BLaER1 (cell line): ENCODE results near the gene DSCAML1.

Experiments
- H3K27ac ChIP-seq: shearing (Covaris generic); formaldehyde crosslinking; 2 replicates; pipeline ENCODE4 v1.8.1; 2022
- H3K27me3 ChIP-seq: shearing (Covaris generic); formaldehyde crosslinking; 2 replicates; pipeline ENCODE4 v1.8.1; 2022
- H3K36me3 ChIP-seq: shearing (Covaris generic); formaldehyde crosslinking; 2 replicates; pipeline ENCODE4 v1.8.1; 2022
- H3K4me1 ChIP-seq: shearing (Covaris generic); formaldehyde crosslinking; 2 replicates; pipeline ENCODE4 v1.8.1; 2022
- H3K4me2 ChIP-seq: shearing (Covaris generic); formaldehyde crosslinking; 2 replicates; pipeline ENCODE4 v1.8.1; 2022
- H3K4me3 ChIP-seq: shearing (Covaris generic); formaldehyde crosslinking; 2 replicates; pipeline ENCODE4 v1.8.1; 2022
- H3K9ac ChIP-seq: shearing (Covaris generic); formaldehyde crosslinking; 2 replicates; pipeline ENCODE4 v1.8.1; 2022
- H3K9me3 ChIP-seq: shearing (Covaris generic); formaldehyde crosslinking; 2 replicates; pipeline ENCODE4 v1.8.1; 2022
- H4K20me1 ChIP-seq: shearing (Covaris generic); formaldehyde crosslinking; 2 replicates; pipeline ENCODE4 v1.8.1; 2022
- Cebpa-rat ChIP-seq: shearing (Covaris generic); IDR thresholded peaks from 2 replicates; pipeline ENCODE4 v1.8.1; 2022

Gene DSCAML1

GRCh38 chr11:117612177-117612576, 184.8 kb downstream of the DSCAML1 start:
- no peaks in the 10 kb centered on the region for H3K9me3 ChIP-seq
- H4K20me1 ChIP-seq = no peaks in the 10 kb centered on the region
- no peak overlapping the region for H3K27ac ChIP-seq
- no peak for TF ChIP-seq Cebpa-rat
- no peaks in the 10 kb centered on the region for H3K27me3 ChIP-seq
- H3K4me1 ChIP-seq = 0 out of 2 replicates have a peak, but pooled peaks cover 4% of the 10 kb centered on the region
- no peak overlapping the region for H3K4me2 ChIP-seq
- no peak overlapping the region for H3K9ac ChIP-seq
- no peak overlapping the region for H3K4me3 ChIP-seq
- no peaks in the 10 kb centered on the region for H3K36me3 ChIP-seq

GRCh38 chr11:117610901-117611300, 186.1 kb downstream of the DSCAML1 start:
- H3K4me2 ChIP-seq = no peak overlapping the region
- H3K27ac ChIP-seq = no peak overlapping the region
- H3K9ac ChIP-seq = no peak overlapping the region
- no peak overlapping the region for H3K4me3 ChIP-seq
- H3K9me3 ChIP-seq = no peaks in the 10 kb centered on the region
- H3K4me1 ChIP-seq = peaks cover 12% of the 10 kb centered on the region
- H4K20me1 ChIP-seq = no peaks in the 10 kb centered on the region
- no peaks in the 10 kb centered on the region for H3K27me3 ChIP-seq
- no peaks in the 10 kb centered on the region for H3K36me3 ChIP-seq
- TF ChIP-seq Cebpa-rat = no peak

GRCh38 chr11:117610045-117610444, 187.0 kb downstream of the DSCAML1 start:
- Histone ChIP-seq H3K4me1 (peaks cover 13% of the 10 kb centered on the region), H3K36me3 (no peaks in the 10 kb centered on the region), H3K4me3 (no peak overlapping the region), H3K4me2 (no peak overlapping the region), H4K20me1 (no peaks in the 10 kb centered on the region), H3K9ac (no peak overlapping the region), H3K9me3 (no peaks in the 10 kb centered on the region), H3K27ac (no peak overlapping the region), H3K27me3 (no peaks in the 10 kb centered on the region)
- no peak for TF ChIP-seq Cebpa-rat

- no peak for TF ChIP-seq Cebpa-rat
- H3K36me3 ChIP-seq = no peaks in the 10 kb centered on the region
- no peaks in the 10 kb centered on the region for H3K27me3 ChIP-seq
- H3K4me1 ChIP-seq = peaks cover 9% of the 10 kb centered on the region
- H3K9ac ChIP-seq = no peak overlapping the region
- no peak overlapping the region for H3K4me3 ChIP-seq
- no peak overlapping the region for H3K4me2 ChIP-seq
- no peak overlapping the region for H3K27ac ChIP-seq
- H4K20me1 ChIP-seq = no peaks in the 10 kb centered on the region
- no peaks in the 10 kb centered on the region for H3K9me3 ChIP-seq
Observed at GRCh38 chr11:117607449-117607848, 189.6 kb downstream of the DSCAML1 start.

GRCh38 chr11:117606790-117607189, 190.2 kb downstream of the DSCAML1 start:
- Histone ChIP-seq H3K4me3 (no peak overlapping the region), H3K9ac (no peak overlapping the region), H3K9me3 (no peaks in the 10 kb centered on the region), H4K20me1 (no peaks in the 10 kb centered on the region), H3K4me2 (peak overlapping the region; percentile 29; the same call in 1 of the 2 replicates), H3K4me1 (peaks cover 9% of the 10 kb centered on the region), H3K36me3 (no peaks in the 10 kb centered on the region), H3K27ac (no peak overlapping the region), H3K27me3 (no peaks in the 10 kb centered on the region)
- TF ChIP-seq Cebpa-rat = no peak

- Histone ChIP-seq H3K4me2 (peak overlapping the region; percentile 29), H4K20me1 (no peaks in the 10 kb centered on the region), H3K4me3 (no peak overlapping the region), H3K27me3 (no peaks in the 10 kb centered on the region), H3K36me3 (no peaks in the 10 kb centered on the region), H3K9me3 (no peaks in the 10 kb centered on the region), H3K27ac (no peak overlapping the region), H3K4me1 (peaks cover 9% of the 10 kb centered on the region), H3K9ac (no peak overlapping the region)
- TF ChIP-seq Cebpa-rat = no peak
Observed at GRCh38 chr11:117606211-117606610, 190.8 kb downstream of the DSCAML1 start.

GRCh38 chr11:117605331-117605730, 191.7 kb downstream of the DSCAML1 start:
- Histone ChIP-seq H3K27ac (no peak overlapping the region), H4K20me1 (no peaks in the 10 kb centered on the region; the same call in 1 of the 2 replicates), H3K4me2 (no peak overlapping the region), H3K4me1 (peaks cover 11% of the 10 kb centered on the region), H3K36me3 (no peaks in the 10 kb centered on the region), H3K9ac (no peak overlapping the region), H3K9me3 (no peaks in the 10 kb centered on the region), H3K4me3 (no peak overlapping the region), H3K27me3 (no peaks in the 10 kb centered on the region)
- no peak for TF ChIP-seq Cebpa-rat

- no peak for TF ChIP-seq Cebpa-rat
- Histone ChIP-seq H3K36me3 (no peaks in the 10 kb centered on the region), H3K9ac (no peak overlapping the region), H3K4me3 (no peak overlapping the region), H3K4me1 (peaks cover 14% of the 10 kb centered on the region), H4K20me1 (no peaks in the 10 kb centered on the region; the same call in 1 of the 2 replicates), H3K4me2 (no peak overlapping the region), H3K9me3 (no peaks in the 10 kb centered on the region), H3K27me3 (no peaks in the 10 kb centered on the region), H3K27ac (no peak overlapping the region)
Observed at GRCh38 chr11:117604336-117604995, 192.6 kb downstream of the DSCAML1 start.

- H3K27me3 ChIP-seq = no peaks in the 10 kb centered on the region
Observed at GRCh38 chr11:117603932-117604331, 193.1 kb downstream of the DSCAML1 start.

GRCh38 chr11:117601006-117601708, 195.9 kb downstream of the DSCAML1 start:
- Histone ChIP-seq H3K9ac (no peak overlapping the region), H3K4me2 (no peak overlapping the region), H4K20me1 (no peaks in the 10 kb centered on the region; the same call in 1 of the 2 replicates), H3K4me1 (peaks cover 8% of the 10 kb centered on the region), H3K36me3 (no peaks in the 10 kb centered on the region), H3K27me3 (no peaks in the 10 kb centered on the region), H3K27ac (no peak overlapping the region), H3K9me3 (no peaks in the 10 kb centered on the region), H3K4me3 (no peak overlapping the region)
- TF ChIP-seq Cebpa-rat = no peak

More at GRCh38 chr11:117603932-117604331, 193.1 kb downstream of the DSCAML1 start:
- H3K9ac ChIP-seq = no peak overlapping the region
- H4K20me1 ChIP-seq = no peaks in the 10 kb centered on the region; the same call in 1 of the 2 replicates
- H3K4me3 ChIP-seq = no peak overlapping the region
- no peak overlapping the region for H3K27ac ChIP-seq
- TF ChIP-seq Cebpa-rat = no peak
- H3K4me1 ChIP-seq = peaks cover 14% of the 10 kb centered on the region
- no peak overlapping the region for H3K4me2 ChIP-seq
- no peaks in the 10 kb centered on the region for H3K36me3 ChIP-seq
- H3K9me3 ChIP-seq = no peaks in the 10 kb centered on the region
